COLO829 (cell line): ENCODE data around the gene DENND4C.
"Not testable (repeated sequence)": the region's sequence is repeated elsewhere in the genome, so short reads cannot be mapped to it uniquely, and the experiment has no call there.

Source experiments
- DNase-seq: peaks from one replicate; pipeline ENCODE4 v3.0.0; 2012; ENCODE audit warnings: low spot score

DENND4C gene

DNA sequence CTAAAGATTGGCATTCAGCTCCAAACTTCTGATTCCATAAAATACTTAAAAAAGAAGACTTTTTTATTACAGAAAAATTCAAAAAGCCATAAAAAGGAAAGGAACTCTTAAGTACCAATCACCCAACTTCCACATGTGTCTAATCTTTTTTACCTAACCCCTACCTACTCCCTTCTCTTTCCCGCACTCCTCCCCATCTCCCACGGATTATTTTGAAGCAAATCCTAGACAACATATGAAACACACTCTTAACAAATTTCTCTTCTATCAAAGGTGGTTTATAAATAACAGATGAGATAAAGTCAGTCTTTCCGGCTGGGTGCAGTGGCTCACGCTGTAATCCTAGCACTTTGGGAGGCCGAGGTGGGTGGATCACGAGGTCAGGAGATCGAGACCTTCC is 5.9 kb upstream of the DENND4C start:
- no peak for DNase-seq

DNA sequence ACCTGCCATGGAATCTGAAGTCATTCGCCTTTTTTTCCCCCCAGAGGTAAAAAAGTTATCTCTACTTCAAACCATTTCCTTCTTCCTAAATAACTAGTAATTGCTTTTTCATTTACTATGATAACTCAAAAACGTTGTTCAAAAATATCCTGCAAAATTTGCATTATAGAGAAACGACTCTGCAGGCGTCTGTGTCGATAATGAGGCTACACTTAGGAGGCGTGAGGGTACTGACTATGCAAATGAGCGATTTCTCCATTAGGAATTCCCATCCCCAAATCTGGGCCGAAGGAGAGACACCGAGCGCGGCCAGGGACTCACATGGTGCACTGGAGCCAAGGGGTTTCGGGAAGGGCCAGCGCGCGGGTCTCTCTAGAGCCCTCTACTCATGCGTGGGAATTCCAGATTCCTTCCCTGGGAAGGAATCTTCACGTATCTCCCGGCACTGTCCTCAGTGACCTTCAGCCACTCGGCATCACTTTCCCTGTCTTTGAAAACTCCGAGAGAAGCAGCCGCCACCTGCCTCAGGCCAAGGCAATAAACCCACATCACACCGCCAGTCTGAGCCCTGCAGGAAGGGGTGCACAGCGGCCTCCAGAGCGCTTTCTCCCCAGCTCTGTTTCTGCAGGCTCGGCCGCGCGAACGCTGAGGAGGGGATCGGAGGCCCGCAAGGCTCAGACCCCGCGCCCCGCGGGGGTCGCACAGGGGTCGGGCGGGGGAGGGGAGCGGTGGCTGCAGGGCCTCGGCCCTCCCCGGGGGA is 718 bp upstream of the DENND4C start:
- peak; percentile 7 for DNase-seq

DNA sequence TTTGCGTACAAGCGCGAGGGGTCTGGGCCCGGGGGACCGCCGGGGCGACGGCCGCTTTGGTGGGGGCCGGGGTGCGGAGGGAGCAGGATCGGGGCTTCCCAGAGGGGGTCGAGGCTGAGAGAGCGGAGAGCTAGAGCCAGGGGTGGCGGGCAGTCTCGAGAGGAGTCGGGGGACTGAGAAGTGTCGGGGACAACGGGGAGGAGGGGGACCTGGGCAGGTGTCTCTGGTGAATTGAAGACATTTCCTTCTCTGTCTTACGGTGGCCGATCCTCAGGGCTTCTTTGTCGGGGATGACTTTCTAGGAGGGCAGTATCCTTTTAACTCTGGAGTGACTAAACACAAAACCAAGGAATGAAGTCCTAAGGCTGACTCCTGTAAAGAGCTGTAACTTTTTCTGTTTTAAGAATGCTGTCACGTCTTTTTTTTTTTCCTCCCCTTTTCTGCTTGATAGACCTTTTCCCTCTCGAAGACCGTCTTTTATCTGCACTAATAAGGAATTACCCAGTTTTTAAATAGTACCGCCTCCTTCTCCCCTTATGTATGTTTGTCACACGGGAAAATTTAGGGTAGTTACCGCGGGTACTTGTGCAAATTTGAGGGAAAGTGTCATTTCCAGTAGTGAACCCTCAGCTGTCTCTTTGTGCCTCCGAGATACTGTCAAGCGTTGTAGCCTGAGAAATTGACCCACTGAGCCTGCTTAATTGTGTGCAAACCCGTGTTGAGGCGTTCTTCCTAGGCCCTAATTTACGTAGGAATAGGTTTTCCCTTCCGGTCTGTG is 822 bp downstream of the DENND4C start:
- no peak for DNase-seq

DNA sequence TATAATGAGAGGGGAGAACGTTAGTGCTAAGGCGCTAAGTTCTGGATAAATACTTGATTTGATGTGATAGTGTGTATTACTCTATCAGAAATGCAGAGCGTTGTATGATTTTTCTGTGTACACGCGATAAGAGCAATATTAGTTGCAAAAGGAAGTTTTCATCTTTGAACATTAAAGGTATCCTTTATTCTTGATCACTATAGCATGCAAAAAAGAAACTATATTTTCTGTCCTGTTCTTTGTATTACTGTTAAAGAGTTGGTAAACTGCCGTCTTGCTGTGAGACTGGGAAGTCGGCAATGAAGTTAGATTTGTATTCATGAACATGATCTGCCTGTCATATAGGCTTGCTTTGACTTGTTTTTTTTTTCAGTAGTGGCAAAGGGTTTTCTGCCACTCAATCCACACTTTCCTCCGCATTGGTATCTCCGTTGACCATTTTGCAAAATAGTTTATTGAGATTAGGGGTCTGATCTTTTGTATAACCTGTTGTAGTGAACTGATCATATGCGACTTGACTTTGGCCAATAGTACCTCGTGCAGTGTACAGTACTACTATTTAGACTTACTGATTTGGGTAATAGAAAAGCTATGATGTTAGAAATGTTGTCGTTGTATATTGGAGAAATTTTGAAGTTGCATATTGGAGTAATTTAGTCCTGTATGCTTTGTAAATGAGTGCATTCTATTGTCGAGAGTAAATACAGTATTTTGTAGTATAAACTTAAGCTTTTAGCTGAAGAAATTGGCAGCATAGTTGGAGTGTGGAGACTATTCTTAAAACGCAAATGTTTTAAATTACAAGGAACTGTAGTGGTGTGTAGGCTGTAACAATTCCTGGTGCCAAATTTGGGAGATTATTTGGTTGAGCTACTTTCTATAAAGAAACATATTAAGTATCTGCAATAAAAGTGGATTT is 1.7 kb downstream of the DENND4C start:
- no peak for DNase-seq

- no peak for DNase-seq
Measured at GRCh38 chr9:19232823-19233194, 2.3 kb downstream of the DENND4C start.

GRCh38 chr9:19233344-19233743 is 2.9 kb downstream of the DENND4C start:
- DNase-seq, result no peak

GRCh38 chr9:19239955-19240354 is 9.5 kb downstream of the DENND4C start:
- no peak for DNase-seq

- no peak for DNase-seq
Measured at GRCh38 chr9:19241728-19242127, 11.2 kb downstream of the DENND4C start.

DNA sequence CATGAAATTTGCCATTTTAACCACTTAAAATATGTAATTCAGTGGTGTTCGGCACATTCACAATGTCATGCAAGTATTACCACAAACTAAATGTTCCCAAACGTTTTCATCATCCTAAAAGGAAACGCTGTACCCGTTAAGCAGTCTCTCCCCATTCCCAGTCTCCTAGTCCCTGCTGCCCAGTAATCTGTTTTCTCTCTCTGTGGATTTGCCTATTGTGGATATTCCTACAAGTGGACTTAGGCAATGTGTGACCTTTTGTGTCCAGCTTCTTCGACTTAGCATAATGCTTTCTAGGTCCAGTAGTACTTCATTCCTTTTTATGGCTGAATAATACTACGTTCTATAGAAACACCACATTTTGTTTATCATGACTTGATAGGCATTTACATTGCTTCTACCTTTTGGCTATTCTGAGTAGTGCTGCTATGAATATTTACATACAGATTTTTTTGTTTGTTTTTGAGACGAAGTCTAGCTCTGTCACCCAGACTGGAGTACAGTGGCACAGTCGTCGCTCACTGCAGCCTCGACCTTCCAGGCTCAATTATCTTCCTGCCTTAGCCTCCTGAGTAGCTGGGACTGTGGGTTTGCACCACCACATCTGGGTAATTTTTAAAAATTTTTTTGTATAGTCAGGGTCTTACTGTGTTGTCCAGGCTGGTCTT is 13.0 kb downstream of the DENND4C start:
- no peak for DNase-seq

GRCh38 chr9:19246891-19247290 is 16.4 kb downstream of the DENND4C start:
- no peak for DNase-seq

- DNase-seq, result no peak
Measured at GRCh38 chr9:19247420-19247819, 16.9 kb downstream of the DENND4C start.

GRCh38 chr9:19250346-19250745 is 19.9 kb downstream of the DENND4C start:
- not testable (repeated sequence) for DNase-seq

DNA sequence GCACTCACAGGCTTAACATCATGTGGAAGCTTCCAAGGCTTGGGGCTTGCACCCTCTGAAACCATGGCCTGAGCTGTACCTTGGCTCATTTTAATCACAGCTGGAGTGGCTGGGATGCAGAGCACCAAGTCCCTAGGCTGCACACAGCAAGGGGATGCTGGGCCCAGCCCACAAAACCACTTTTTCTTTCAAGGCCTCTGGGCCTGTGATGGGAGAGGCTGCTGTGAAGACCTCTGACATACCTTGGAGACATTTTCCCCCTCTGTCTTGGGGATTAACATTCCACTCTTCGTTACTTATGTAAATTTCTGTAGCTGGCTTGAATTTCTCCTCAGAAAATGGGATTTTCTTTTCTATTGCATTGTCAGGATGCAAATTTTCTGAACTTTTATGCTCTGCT is 20.7 kb downstream of the DENND4C start:
- not testable (repeated sequence) for DNase-seq

DNA sequence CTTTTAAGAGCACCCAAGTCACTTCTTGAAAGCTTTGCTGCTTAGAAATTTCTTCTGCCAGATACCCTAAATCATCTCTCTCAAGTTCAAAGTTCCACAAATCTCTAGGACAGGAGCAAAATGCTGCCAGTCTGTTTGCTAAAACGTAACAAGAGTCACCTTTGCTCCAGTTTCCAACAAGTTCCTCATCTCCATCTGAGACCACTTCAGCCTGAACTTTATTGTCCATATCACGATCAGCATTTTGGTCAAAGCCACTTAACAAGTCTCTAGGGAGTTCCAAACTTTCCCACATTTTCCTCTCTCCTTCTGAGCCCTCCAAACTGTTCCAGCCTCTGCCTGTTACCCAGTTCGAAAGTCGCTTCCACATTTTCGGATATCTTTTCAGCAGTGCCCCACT is 21.1 kb downstream of the DENND4C start:
- DNase-seq, result not testable (repeated sequence)

DNA sequence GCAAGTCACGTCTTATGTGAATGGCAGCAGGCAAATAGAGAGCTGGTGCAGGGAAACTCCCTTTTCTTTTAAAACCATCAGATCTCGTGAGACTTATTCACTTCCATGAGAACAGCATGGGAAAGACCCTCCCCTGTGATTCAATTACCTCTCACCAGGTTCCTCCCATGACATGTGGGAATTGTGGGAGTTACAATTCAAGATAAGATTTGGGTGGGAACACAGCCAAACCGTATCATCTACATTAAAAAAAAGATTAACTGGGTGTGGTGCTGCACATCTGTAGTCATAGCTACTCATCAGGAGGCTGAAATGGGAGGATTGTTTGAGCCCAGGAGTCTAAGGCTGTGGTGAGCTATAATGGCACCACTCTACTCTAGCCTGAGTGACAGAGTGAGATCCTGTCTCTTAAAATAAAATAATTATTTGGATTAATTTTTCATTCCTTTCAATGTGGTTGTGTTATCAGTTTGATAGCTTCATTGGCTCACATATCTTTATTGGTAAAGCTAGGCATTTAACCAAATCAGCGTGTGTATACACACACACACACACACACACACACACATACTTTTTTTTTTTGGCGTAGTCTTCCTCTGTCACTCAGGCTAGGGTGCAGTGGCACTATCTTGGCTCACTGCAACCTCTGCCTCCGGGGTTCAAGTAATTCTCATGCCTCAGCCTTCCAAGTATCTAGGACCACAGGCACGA is 21.8 kb downstream of the DENND4C start:
- DNase-seq, result no peak

DNA sequence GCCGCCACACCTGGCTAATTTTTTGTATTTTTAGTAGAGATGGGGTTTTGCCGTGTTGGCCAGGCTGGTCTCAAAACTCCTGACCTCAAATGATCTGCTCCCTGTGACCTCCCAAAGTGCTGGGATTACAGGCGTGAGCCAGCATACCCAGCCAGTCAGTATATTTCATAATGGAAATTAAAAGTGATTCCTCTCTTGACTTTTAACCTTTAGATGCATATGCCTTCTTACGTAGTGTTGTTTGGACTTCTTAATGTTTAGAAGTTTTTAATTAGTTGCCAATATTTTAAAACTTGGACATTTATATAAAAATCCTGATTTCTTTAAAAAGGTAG is 22.4 kb downstream of the DENND4C start:
- no peak for DNase-seq

DNA sequence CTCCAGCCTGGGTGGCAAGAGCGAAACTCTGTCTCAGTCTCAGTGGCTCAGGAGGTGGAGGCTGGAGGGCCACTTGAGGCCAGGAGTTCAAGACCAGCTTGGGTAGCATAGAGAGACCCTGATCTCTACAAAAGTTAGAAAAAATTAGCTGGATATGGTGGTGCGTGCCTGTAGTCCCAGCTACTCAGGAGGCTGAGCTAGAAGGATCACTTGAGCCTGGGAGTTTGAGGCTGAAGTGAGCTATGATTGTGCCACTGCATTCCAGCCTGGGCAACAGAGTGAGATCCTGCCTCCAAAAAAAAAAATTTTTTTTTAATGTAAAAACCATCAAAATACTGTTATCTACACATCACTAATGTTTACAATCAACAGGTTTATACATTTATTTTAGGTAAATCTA is 24.6 kb downstream of the DENND4C start:
- no peak for DNase-seq

GRCh38 chr9:19255821-19256220 is 25.3 kb downstream of the DENND4C start:
- no peak for DNase-seq

- not testable (repeated sequence) for DNase-seq
Measured at GRCh38 chr9:19259665-19260255, 29.3 kb downstream of the DENND4C start.

DNA sequence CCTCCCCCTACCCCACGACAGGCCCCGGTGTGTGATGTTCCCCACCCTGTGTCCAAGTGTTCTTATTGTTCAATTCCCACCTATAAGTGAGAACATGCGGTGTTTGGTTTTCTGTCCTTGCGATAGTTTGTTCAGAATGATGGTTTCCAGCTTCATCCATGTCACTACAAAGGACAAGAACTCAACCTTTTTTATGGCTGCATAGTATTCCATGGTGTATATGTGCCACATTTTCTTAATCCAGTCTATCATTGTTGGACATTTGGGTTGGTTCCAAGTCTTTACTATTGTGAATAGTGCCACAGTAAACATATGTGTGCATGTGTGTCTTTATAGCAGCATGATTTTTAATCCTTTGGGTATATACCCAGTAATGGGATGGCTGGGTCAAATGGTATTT is 35.1 kb downstream of the DENND4C start:
- not testable (repeated sequence) for DNase-seq

- not testable (repeated sequence) for DNase-seq
Measured at GRCh38 chr9:19266778-19267384, 36.4 kb downstream of the DENND4C start.
